Neuron (in vitro differentiated cells): Measurements from ENCODE around the gene COL5A1.

ENCODE experiments used
- H2AFZ ChIP-seq: one replicate; pipeline ENCODE4 v1.6.1; 2013; ENCODE audit warnings: low read depth, mild to moderate bottlenecking, inconsistent platforms, low read length, moderate library complexity
- H3K27me3 ChIP-seq: one replicate; pipeline ENCODE4 v1.6.1; 2013; ENCODE audit warnings: low read length; ENCODE audit not compliant: insufficient read depth
- H3K36me3 ChIP-seq: one replicate; pipeline ENCODE4 v1.6.1; 2013; ENCODE audit warnings: low read length; ENCODE audit not compliant: insufficient read depth
- H3K4me1 ChIP-seq: one replicate; pipeline ENCODE4 v1.6.1; 2013; ENCODE audit warnings: low read length; ENCODE audit not compliant: insufficient read depth
- H3K4me3 ChIP-seq: 2 replicates; pipeline ENCODE4 v1.5.1; 2013; ENCODE audit warnings: mild to moderate bottlenecking, low read length, moderate library complexity
- H3K9me3 ChIP-seq: one replicate; pipeline ENCODE4 v1.6.1; 2013; ENCODE audit warnings: low read length

The COL5A1 gene

GRCh38 chr9:134730011-134730760 is 88.6 kb downstream of the COL5A1 start:
- H3K4me1 ChIP-seq, result no peaks in the 10 kb centered on the region

GRCh38 chr9:134730761-134731496 is 89.3 kb downstream of the COL5A1 start:
- no peak overlapping the region for H3K4me3 ChIP-seq
- no peak overlapping the region for H2AFZ ChIP-seq
- H3K9me3 ChIP-seq, result no peaks in the 10 kb centered on the region
- no peaks in the 10 kb centered on the region for H3K4me1 ChIP-seq
- H3K36me3 ChIP-seq, result no peaks in the 10 kb centered on the region
- peaks cover under 1% of the 10 kb centered on the region for H3K27me3 ChIP-seq

More at GRCh38 chr9:134730011-134730760, 88.6 kb downstream of the COL5A1 start:
- no peaks in the 10 kb centered on the region for H3K36me3 ChIP-seq
- no peaks in the 10 kb centered on the region for H3K9me3 ChIP-seq
- H3K4me3 ChIP-seq, result no peak overlapping the region
- H2AFZ ChIP-seq, result no peak overlapping the region
- H3K27me3 ChIP-seq, result no peaks in the 10 kb centered on the region

GRCh38 chr9:134731497-134732391 is 90.1 kb downstream of the COL5A1 start:
- no peaks in the 10 kb centered on the region for H3K9me3 ChIP-seq
- no peak overlapping the region for H3K4me3 ChIP-seq
- H3K36me3 ChIP-seq, result no peaks in the 10 kb centered on the region
- H3K27me3 ChIP-seq, result peaks cover 4% of the 10 kb centered on the region
- H2AFZ ChIP-seq, result no peak overlapping the region
- H3K4me1 ChIP-seq, result no peaks in the 10 kb centered on the region

GRCh38 chr9:134732392-134733110 is 90.9 kb downstream of the COL5A1 start:
- Histone ChIP-seq H3K27me3 (peaks cover 4% of the 10 kb centered on the region), H3K9me3 (no peaks in the 10 kb centered on the region), H3K36me3 (no peaks in the 10 kb centered on the region), H2AFZ (no peak overlapping the region), H3K4me1 (no peaks in the 10 kb centered on the region), H3K4me3 (no peak overlapping the region)

DNA sequence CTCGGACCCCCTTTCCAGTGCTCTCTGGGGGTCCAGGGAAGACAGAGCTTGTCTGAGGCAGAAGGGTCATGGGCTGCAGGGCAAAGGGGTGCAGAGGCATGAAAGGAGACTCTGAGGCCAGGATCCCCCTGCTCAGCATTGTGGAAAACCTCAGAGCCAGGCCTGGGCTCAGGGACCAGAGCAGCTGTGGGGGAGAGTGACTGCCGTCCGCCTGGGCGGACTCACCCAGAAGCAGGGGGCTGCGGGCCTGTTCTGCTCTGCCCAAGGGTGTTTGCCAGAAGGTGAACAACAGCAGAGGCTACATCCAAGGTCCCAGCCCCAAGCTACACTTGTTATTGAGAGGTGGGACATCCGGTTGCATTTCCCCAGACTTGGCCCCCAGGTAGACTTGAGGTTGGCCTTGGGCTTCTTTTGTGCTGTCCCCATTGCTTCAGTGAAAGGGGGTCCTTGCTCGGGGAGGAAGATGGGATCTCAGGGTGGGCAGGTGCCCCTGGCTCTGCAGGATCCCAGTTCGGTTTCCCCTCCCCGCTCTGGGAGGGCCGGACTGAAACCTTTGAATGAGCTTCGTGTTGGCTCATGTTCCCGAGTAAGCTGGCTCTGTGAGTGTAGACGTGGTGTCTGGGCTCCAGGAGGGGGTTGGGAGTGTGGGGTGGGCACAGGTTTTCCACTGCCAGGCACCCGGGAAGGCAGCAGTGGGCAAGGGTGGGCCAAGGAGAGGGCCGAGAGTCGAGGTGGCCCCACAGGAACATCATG is 92.1 kb downstream of the COL5A1 start:
- no peaks in the 10 kb centered on the region for H3K36me3 ChIP-seq
- H3K27me3 ChIP-seq, result peaks cover 4% of the 10 kb centered on the region
- H3K4me3 ChIP-seq, result no peak overlapping the region
- H3K9me3 ChIP-seq, result no peaks in the 10 kb centered on the region
- no peak overlapping the region for H2AFZ ChIP-seq
- no peaks in the 10 kb centered on the region for H3K4me1 ChIP-seq

DNA sequence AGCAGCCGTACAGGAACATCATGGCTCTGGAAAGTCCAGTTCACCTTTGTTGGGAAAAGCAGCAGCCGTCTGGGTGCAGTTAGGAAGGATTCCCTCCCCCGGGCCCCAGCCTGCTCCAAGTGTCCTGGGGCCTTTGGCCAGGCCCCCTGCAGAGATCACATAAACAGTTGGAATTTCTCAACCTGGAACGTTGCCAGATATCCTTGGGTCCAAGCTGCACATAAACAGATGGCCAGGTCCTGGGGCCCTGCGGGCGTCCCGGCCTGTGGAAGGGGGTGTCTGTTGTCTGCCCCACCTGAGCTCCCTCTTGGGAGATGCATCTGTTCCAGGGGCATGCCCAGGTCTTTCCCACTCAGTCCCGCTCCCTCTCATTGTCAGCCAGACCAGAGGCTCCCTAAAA is 92.7 kb downstream of the COL5A1 start:
- Histone ChIP-seq H3K27me3 (peaks cover 4% of the 10 kb centered on the region), H3K4me1 (no peaks in the 10 kb centered on the region), H3K36me3 (no peaks in the 10 kb centered on the region), H3K9me3 (no peaks in the 10 kb centered on the region), H3K4me3 (no peak overlapping the region), H2AFZ (no peak overlapping the region)

GRCh38 chr9:134735441-134736175 is 94.0 kb downstream of the COL5A1 start:
- Histone ChIP-seq H3K27me3 (peaks cover 7% of the 10 kb centered on the region), H2AFZ (no peak overlapping the region), H3K9me3 (no peaks in the 10 kb centered on the region), H3K4me3 (no peak overlapping the region), H3K4me1 (no peaks in the 10 kb centered on the region), H3K36me3 (no peaks in the 10 kb centered on the region)

DNA sequence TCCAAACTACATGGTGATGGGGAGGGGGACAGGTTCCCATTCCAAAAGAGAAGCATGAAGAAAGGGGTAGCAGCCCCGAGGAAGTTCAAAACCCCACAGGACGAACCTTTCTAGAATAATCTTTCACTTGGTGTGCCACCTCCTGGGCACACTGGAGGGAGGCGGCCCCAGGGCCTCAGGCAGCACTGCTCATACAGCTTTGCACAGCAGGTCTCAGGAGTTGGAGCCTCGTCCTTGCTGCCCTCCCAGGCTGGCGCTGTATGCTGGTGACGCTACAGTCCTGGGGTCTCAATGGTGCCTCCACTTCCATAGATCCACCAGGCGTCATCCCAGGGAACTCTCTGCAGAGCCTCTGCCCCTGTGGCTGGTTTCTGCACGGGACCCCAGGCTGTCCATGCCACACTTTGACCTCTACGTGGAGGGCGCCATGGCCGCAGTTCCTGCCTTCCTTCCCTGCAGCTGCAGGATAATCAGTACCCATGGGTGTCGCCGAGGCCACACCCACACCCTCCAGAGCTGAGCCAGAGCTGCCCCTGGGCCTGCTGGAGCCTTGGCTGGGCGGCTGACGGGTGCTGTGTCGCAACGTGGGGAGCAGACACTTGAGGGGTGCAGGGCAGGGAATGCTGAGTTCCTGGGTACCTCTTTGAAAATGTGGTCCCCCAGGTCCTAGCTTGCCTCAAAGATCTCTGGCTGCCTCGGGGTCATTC is 95.3 kb downstream of the COL5A1 start:
- H3K4me1 ChIP-seq, result no peaks in the 10 kb centered on the region
- H3K36me3 ChIP-seq, result no peaks in the 10 kb centered on the region
- H2AFZ ChIP-seq, result no peak overlapping the region
- no peak overlapping the region for H3K4me3 ChIP-seq
- no peaks in the 10 kb centered on the region for H3K9me3 ChIP-seq
- peaks cover 7% of the 10 kb centered on the region for H3K27me3 ChIP-seq

- Histone ChIP-seq H3K4me1 (no peaks in the 10 kb centered on the region), H2AFZ (no peak overlapping the region), H3K4me3 (no peak overlapping the region), H3K27me3 (peaks cover 7% of the 10 kb centered on the region), H3K36me3 (no peaks in the 10 kb centered on the region), H3K9me3 (no peaks in the 10 kb centered on the region)
Measured at GRCh38 chr9:134737842-134738580, 96.4 kb downstream of the COL5A1 start.

GRCh38 chr9:134738869-134739659 is 97.5 kb downstream of the COL5A1 start:
- H3K36me3 ChIP-seq, result no peaks in the 10 kb centered on the region
- H3K27me3 ChIP-seq, result peaks cover 7% of the 10 kb centered on the region
- H3K4me3 ChIP-seq, result no peak overlapping the region
- no peak overlapping the region for H2AFZ ChIP-seq
- no peaks in the 10 kb centered on the region for H3K9me3 ChIP-seq
- H3K4me1 ChIP-seq, result no peaks in the 10 kb centered on the region
